T-helper 17 cell (primary cell): Measurements from ENCODE around the gene SPA17. TPM values are rescaled to one million over a fixed set of nuclear protein-coding genes. Genes with fewer than 3 reads are reported as not detected.
A peak's percentile ranks its signal among the peaks of the same experiment; 100 is the strongest.

Source experiments
- ATAC-seq: fragments of 150-1000 bp; cut with Tn5 transposase; 2 replicates; pipeline ENCODE4 v1.10.0; 2021; ENCODE audit warnings: mild to moderate bottlenecking, moderate library complexity
- DNase-seq, 3 donors: peaks; one replicate each; pipeline versions ENCODE4 v3.0.0 to v3.0.0-alpha.2; 2020 to 2021
- H3K9me3 ChIP-seq: one replicate; pipeline ENCODE4 v1.7.0; 2013; ENCODE audit warnings: low read length, mild to moderate bottlenecking; ENCODE audit not compliant: control insufficient read depth, poor library complexity, severe bottlenecking
- H3K27ac Mint-ChIP-seq: one replicate; pipeline ENCODE4 v1.8.0; 2022; ENCODE audit warnings: mild to moderate bottlenecking, moderate library complexity, mixed read lengths
- H3K27me3 Mint-ChIP-seq: one replicate; pipeline ENCODE4 v1.8.0; 2022; ENCODE audit warnings: mixed read lengths
- H3K36me3 Mint-ChIP-seq: one replicate; pipeline ENCODE4 v1.8.0; 2022; ENCODE audit warnings: low read depth, mixed read lengths
- H3K4me1 Mint-ChIP-seq: one replicate; pipeline ENCODE4 v1.8.0; 2022; ENCODE audit warnings: mild to moderate bottlenecking, mixed read lengths
- H3K4me3 Mint-ChIP-seq: one replicate; pipeline ENCODE4 v1.8.0; 2022; ENCODE audit warnings: mild to moderate bottlenecking, moderate library complexity, mixed read lengths
- total RNA-seq, 4 donors: library from RNA in 2 of 4; stranded (reverse) in 2 of 4; gene quantifications; one replicate each; pipeline ENCODE4 v1.2.3 and lab custom pipeline; 2022 to 2026

Gene SPA17
- total RNA-seq, 2 donors from 2014 or later, result 0.67 to 1.1 TPM

- Mint-ChIP-seq H3K4me1 (peaks cover 26% of the 10 kb centered on the region), H3K27me3 (peaks cover 13% of the 10 kb centered on the region), H3K36me3 (no peaks in the 10 kb centered on the region)
Observed at GRCh38 chr11:124738713-124739478, 65.2 kb downstream of the SPA17 start.

GRCh38 chr11:124739479-124740276 is 66.0 kb downstream of the SPA17 start, which contains the start of gene NRGN:
NRGN (plus strand) TSS chr11:124739942; CDS start chr11:124740085, 143 bp downstream.
- ATAC-seq (peak; percentile 93), DNase-seq (peak; percentile 71 to 78 (median 77))
- Mint-ChIP-seq H3K36me3 (no peaks in the 10 kb centered on the region), H3K27me3 (peaks cover 13% of the 10 kb centered on the region), H3K4me3 (peak within 1 kb of the TSS; percentile 91), H3K4me1 (peaks cover 26% of the 10 kb centered on the region), H3K27ac (peak within 1 kb of the TSS; percentile 54)
- no peaks in the 10 kb centered on the region for H3K9me3 ChIP-seq

More at GRCh38 chr11:124738713-124739478, 65.2 kb downstream of the SPA17 start:
- DNase-seq, result no peak
- Mint-ChIP-seq H3K4me3 (peak overlapping the region; percentile 91), H3K27ac (peak overlapping the region; percentile 54)
- ATAC-seq, result no peak
- H3K9me3 ChIP-seq, result no peaks in the 10 kb centered on the region

DNA sequence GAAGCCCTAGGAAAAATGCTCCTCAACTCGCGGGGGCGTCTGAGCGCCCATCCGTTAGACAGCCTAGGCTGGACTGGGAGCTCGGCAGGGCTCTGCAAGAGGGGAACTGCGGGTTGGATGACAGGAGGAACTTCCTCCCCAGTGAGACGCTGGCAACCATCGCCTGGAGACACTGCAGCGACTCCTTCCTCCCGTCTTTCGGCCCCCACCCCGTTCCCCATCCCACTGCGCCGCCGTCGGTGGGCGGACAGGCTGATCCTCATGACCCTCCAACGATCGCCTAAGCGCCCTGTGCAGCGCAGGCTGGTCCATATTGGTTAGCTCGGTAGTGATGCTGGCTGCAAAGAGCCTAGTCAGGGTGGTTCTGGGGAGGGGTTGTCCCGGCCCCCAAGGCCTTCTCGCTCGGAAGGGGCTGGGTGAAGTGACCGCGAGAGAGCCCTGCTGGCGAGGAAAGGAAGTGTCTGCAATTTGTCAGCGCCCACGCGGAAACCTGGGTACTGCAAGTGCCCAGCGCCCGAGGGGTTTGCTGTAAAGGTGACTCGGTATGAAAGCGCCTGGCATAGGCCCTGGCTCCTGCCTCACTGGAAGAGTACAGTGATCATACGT is 66.7 kb downstream of the SPA17 start:
- H3K36me3 Mint-ChIP-seq, result no peaks in the 10 kb centered on the region
- peaks cover 13% of the 10 kb centered on the region for H3K27me3 Mint-ChIP-seq
- peak overlapping the region; percentile 4 for H3K27ac Mint-ChIP-seq
- peak overlapping the region; percentile 91 for H3K4me3 Mint-ChIP-seq
- H3K4me1 Mint-ChIP-seq, result peaks cover 24% of the 10 kb centered on the region
- peak; percentile 42 to 47 (median 43) for DNase-seq
- H3K9me3 ChIP-seq, result no peaks in the 10 kb centered on the region
- peak; percentile 69 for ATAC-seq

GRCh38 chr11:124742555-124742954 is 68.9 kb downstream of the SPA17 start:
- no peak overlapping the region for H3K27ac Mint-ChIP-seq
- ATAC-seq, result no peak
- peaks cover 2% of the 10 kb centered on the region for H3K36me3 Mint-ChIP-seq
- DNase-seq, result no peak
- H3K27me3 Mint-ChIP-seq, result peaks cover 13% of the 10 kb centered on the region
- no peaks in the 10 kb centered on the region for H3K9me3 ChIP-seq
- H3K4me1 Mint-ChIP-seq, result peaks cover 23% of the 10 kb centered on the region
- H3K4me3 Mint-ChIP-seq, result no peak overlapping the region

- Mint-ChIP-seq H3K36me3 (peaks cover 2% of the 10 kb centered on the region), H3K4me1 (peaks cover 23% of the 10 kb centered on the region), H3K27me3 (peaks cover 13% of the 10 kb centered on the region), H3K4me3 (no peak overlapping the region), H3K27ac (peak overlapping the region; percentile 34)
- ATAC-seq, result no peak
- DNase-seq, result no peak
- no peaks in the 10 kb centered on the region for H3K9me3 ChIP-seq
Observed at GRCh38 chr11:124743050-124743449, 69.3 kb downstream of the SPA17 start.

DNA sequence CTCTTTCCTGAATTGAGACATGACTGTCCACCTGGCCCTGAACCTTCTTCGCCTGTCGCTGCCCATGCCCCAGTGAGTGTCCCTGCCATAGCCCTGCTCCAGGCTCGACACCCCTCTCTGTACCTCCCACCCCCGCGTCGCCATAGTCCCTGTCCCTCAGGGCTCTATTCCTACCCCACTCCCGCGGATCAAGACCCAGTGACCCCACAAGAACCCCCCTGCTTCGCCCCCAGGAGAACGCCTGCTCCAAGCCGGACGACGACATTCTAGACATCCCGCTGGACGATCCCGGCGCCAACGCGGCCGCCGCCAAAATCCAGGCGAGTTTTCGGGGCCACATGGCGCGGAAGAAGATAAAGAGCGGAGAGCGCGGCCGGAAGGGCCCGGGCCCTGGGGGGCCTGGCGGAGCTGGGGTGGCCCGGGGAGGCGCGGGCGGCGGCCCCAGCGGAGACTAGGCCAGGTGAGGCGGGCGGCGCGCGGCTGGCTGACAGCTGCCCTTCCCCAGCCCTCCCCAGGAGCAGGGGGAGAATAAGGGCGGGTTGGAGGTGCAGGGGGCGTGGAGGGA is 71.6 kb downstream of the SPA17 start:
- Mint-ChIP-seq H3K36me3 (peaks cover 2% of the 10 kb centered on the region), H3K27ac (no peak overlapping the region), H3K4me1 (peaks cover 16% of the 10 kb centered on the region), H3K4me3 (peak overlapping the region; percentile 100), H3K27me3 (peaks cover 5% of the 10 kb centered on the region)
- ATAC-seq (no peak), DNase-seq (no peak)
- H3K9me3 ChIP-seq, result no peaks in the 10 kb centered on the region

DNA sequence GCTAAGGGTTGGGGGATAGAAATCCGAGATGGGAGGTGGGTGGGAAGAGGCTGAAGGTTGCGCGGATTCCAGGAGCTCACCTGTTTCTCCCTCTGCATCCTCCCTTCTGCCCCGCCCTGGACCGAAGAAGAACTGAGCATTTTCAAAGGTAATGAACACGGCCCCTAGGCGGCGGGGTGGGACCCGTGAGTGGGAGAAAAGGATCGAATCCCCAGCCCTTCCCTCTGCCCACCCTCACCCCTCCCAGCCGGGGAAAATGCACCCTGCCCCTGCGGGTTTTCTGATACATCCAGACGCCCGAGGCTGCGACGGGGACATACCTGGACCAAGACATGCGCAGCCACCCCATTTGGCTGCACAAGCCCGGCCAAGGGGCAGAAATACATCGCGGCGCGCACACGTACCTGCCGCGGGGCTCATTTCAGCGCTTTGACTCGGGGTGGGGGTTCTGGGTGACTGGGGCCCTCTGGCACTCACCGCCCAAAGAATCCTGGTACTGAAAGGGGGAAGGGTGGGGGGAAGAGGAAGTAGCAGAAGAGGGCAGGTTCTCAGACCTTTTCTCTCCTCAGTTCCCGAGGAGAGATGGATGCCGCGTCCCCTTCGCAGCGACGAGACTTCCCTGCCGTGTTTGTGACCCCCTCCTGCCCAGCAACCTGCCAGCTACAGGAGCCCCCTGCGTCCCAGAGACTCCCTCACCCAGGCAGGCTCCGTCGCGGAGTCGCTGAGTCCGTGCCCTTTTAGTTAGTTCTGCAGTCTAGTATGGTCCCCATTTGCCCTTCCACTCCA is 72.3 kb downstream of the SPA17 start:
- Mint-ChIP-seq H3K4me1 (peaks cover 11% of the 10 kb centered on the region), H3K27ac (peak overlapping the region; percentile 94), H3K27me3 (peaks cover 5% of the 10 kb centered on the region), H3K36me3 (peaks cover 2% of the 10 kb centered on the region), H3K4me3 (peak overlapping the region; percentile 100)
- DNase-seq, result no peak
- H3K9me3 ChIP-seq, result no peaks in the 10 kb centered on the region
- ATAC-seq, result peak; percentile 20

DNA sequence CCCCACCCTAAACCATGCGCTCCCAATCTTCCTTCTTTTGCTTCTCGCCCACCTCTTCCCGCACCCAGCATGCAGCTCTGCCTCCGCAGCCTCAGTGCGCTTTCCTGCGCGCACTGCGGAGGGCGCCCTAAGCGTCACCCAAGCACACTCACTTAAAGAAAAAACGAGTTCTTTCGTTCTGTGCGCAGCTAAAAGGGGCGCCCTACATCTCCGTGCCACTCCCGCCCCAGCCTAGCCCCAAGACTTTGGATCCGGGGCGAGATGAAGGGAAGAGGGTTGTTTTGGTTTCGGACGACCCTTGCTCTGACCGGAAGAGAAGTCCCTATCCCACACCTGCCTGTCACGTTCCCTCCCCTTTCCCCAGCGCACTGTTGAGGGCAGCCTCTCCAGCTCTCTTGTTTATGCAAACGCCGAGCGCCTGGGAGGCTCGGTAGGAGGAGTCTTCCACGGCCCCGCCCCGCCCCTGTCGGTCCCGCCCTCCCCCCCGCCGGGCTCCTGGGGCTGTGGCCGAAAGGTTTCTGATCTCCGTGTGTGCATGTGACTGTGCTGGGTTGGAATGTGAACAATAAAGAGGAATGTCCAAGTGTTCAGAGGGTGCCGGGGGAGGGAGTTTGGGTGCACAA is 73.0 kb downstream of the SPA17 start:
- H3K27me3 Mint-ChIP-seq, result no peaks in the 10 kb centered on the region
- H3K36me3 Mint-ChIP-seq, result peaks cover 2% of the 10 kb centered on the region
- DNase-seq (peak; percentile 63 to 68 (median 64)), ATAC-seq (peak; percentile 91)
- peak overlapping the region; percentile 100 for H3K4me3 Mint-ChIP-seq
- H3K9me3 ChIP-seq, result no peaks in the 10 kb centered on the region
- peaks cover 11% of the 10 kb centered on the region for H3K4me1 Mint-ChIP-seq
- H3K27ac Mint-ChIP-seq, result peak overlapping the region; percentile 94

Other genes with a start within 250 kb of the SPA17 start
- not detected for gene OR8B4, start 249.0 kb upstream of the SPA17 start, total RNA-seq
- gene OR8B8, start 228.2 kb upstream of the SPA17 start, total RNA-seq, result not detected
- gene OR8B12, start 130.2 kb upstream of the SPA17 start, total RNA-seq, result not detected
- gene OR8A1, start 103.9 kb upstream of the SPA17 start, total RNA-seq, result not detected
- not detected for gene PANX3, start 62.5 kb upstream of the SPA17 start, total RNA-seq
- 10 to 100 TPM; 55.5 to 61.4 TPM for gene TBRG1, start 51.0 kb upstream of the SPA17 start, total RNA-seq
- 10 to 100 TPM in 1 of 2 donors, 1 to 10 TPM in 1; 6.8 to 15.0 TPM for gene SIAE, start 165 bp upstream of the SPA17 start, total RNA-seq
- gene NRGN, start 66.0 kb downstream of the SPA17 start, total RNA-seq, result 100 to 1,000 TPM in 1 of 2 donors, 10 to 100 TPM in 1; 20.8 to 614 TPM
- gene VSIG2, start 78.4 kb downstream of the SPA17 start, total RNA-seq, result under 1 TPM; 0.32 to 0.57 TPM
- 10 to 100 TPM in 1 of 2 donors, 1 to 10 TPM in 1; 3.5 to 30.5 TPM for gene ESAM, start 88.4 kb downstream of the SPA17 start, total RNA-seq
- 10 to 100 TPM; 10.1 to 11.3 TPM for gene MSANTD2, start 126.5 kb downstream of the SPA17 start, total RNA-seq
- 10 to 100 TPM; 17.5 to 18.0 TPM for gene ROBO3, start 191.5 kb downstream of the SPA17 start, total RNA-seq
- not detected for gene ROBO4, start 224.0 kb downstream of the SPA17 start, total RNA-seq
- gene HEPN1, start 245.3 kb downstream of the SPA17 start, total RNA-seq, result not detected